Osteoblast (primary cell): ENCODE measurements around the gene TIGD6. TPM values are rescaled to one million over a fixed set of nuclear protein-coding genes. Genes with fewer than 3 reads are reported as not detected.

Experiments used
- DNase-seq: peaks from one replicate; pipeline ENCODE4 v3.0.0; 2011; ENCODE audit warnings: low spot score, mixed read lengths; ENCODE audit not compliant: insufficient read length; ENCODE audit errors: missing footprints
- H2AFZ ChIP-seq: 2 replicates; pipeline ENCODE4 v1.6.0; 2011; ENCODE audit warnings: mild to moderate bottlenecking, low read length
- H3K27ac ChIP-seq: 2 replicates; pipeline ENCODE4 v1.5.1; 2011; ENCODE audit warnings: mild to moderate bottlenecking, low read depth, low read length, moderate library complexity
- H3K27me3 ChIP-seq: 2 replicates; pipeline ENCODE4 v1.6.0; 2012; ENCODE audit warnings: mild to moderate bottlenecking, control low read depth, inconsistent platforms, low read length, moderate library complexity; ENCODE audit not compliant: insufficient read depth
- H3K36me3 ChIP-seq: 2 replicates; pipeline ENCODE4 v1.5.1; 2011; ENCODE audit warnings: mild to moderate bottlenecking, low read length, control low read depth, moderate library complexity; ENCODE audit not compliant: insufficient read depth
- H3K4me1 ChIP-seq: 2 replicates; pipeline ENCODE4 v1.5.1; 2011; ENCODE audit warnings: mild to moderate bottlenecking, low read length, control low read depth, moderate library complexity; ENCODE audit not compliant: insufficient read depth
- H3K4me2 ChIP-seq: 2 replicates; pipeline ENCODE4 v1.6.0; 2011; ENCODE audit warnings: mild to moderate bottlenecking, low read length; ENCODE audit not compliant: insufficient read depth
- H3K4me3 ChIP-seq: fragments of 200-600 bp; sonication (generic); 3 replicates; pipeline ENCODE4 v1.5.1; 2012; ENCODE audit warnings: mild to moderate bottlenecking, low read length, inconsistent platforms; ENCODE audit not compliant: insufficient read depth
- H3K79me2 ChIP-seq: 2 replicates; pipeline ENCODE4 v1.6.0; 2012; ENCODE audit warnings: mild to moderate bottlenecking, low read length, control low read depth, inconsistent platforms; ENCODE audit not compliant: insufficient read depth
- H3K9me3 ChIP-seq: 2 replicates; pipeline ENCODE4 v1.5.1; 2011; ENCODE audit warnings: low read depth, low read length, control low read depth
- H4K20me1 ChIP-seq: 2 replicates; pipeline ENCODE4 v1.6.0; 2012; ENCODE audit warnings: mild to moderate bottlenecking, low read length, control low read depth; ENCODE audit not compliant: insufficient read depth
- total RNA-seq: library from RNA; depleted of rRNA; stranded (reverse); fragments of >200 nt; gene quantifications from 2 replicates; pipeline ENCODE4 v1.2.3, GENCODE V29; 2012
- TF ChIP-seq, protein P1 (sequence below): IDR thresholded peaks from 2 replicates; pipeline ENCODE4 v1.5.1; 2011; ENCODE audit warnings: mild to moderate bottlenecking, low read depth, low read length, moderate library complexity; ENCODE audit errors: extremely low read depth

TIGD6 gene
- total RNA-seq, 1 donor, result 9.8 TPM

DNA sequence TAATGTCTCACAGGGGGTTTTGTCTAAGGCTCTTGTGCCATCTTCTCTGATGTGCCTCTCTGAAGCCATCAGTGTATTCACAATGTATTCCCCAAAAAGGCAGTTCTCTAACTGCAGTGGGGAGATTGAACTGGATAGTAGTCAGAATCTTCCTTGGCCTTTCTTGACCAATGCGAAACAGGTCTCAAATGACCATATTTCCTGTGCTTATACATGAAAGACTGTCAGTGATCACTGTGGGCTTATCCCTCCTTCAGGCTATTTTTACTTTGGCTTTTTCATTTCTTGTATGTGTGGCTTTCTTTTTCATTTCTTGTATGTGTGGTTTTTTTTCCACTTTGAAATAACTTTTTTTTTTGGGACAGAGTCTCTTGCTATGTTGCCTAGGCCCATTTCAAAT is 19.8 kb upstream of the TIGD6 start:
- Histone ChIP-seq H3K79me2 (peaks cover 50% of the 10 kb centered on the region), H3K4me1 (peaks cover 55% of the 10 kb centered on the region), H4K20me1 (peaks cover 19% of the 10 kb centered on the region), H2AFZ (no peak overlapping the region), H3K36me3 (peaks cover 77% of the 10 kb centered on the region), H3K4me3 (no peak overlapping the region), H3K4me2 (no peak overlapping the region), H3K27me3 (no peaks in the 10 kb centered on the region), H3K27ac (no peak overlapping the region), H3K9me3 (no peaks in the 10 kb centered on the region)
- TF ChIP-seq, protein P1, sequence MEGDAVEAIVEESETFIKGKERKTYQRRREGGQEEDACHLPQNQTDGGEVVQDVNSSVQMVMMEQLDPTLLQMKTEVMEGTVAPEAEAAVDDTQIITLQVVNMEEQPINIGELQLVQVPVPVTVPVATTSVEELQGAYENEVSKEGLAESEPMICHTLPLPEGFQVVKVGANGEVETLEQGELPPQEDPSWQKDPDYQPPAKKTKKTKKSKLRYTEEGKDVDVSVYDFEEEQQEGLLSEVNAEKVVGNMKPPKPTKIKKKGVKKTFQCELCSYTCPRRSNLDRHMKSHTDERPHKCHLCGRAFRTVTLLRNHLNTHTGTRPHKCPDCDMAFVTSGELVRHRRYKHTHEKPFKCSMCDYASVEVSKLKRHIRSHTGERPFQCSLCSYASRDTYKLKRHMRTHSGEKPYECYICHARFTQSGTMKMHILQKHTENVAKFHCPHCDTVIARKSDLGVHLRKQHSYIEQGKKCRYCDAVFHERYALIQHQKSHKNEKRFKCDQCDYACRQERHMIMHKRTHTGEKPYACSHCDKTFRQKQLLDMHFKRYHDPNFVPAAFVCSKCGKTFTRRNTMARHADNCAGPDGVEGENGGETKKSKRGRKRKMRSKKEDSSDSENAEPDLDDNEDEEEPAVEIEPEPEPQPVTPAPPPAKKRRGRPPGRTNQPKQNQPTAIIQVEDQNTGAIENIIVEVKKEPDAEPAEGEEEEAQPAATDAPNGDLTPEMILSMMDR, result no peak
- DNase-seq, result no peak

DNA sequence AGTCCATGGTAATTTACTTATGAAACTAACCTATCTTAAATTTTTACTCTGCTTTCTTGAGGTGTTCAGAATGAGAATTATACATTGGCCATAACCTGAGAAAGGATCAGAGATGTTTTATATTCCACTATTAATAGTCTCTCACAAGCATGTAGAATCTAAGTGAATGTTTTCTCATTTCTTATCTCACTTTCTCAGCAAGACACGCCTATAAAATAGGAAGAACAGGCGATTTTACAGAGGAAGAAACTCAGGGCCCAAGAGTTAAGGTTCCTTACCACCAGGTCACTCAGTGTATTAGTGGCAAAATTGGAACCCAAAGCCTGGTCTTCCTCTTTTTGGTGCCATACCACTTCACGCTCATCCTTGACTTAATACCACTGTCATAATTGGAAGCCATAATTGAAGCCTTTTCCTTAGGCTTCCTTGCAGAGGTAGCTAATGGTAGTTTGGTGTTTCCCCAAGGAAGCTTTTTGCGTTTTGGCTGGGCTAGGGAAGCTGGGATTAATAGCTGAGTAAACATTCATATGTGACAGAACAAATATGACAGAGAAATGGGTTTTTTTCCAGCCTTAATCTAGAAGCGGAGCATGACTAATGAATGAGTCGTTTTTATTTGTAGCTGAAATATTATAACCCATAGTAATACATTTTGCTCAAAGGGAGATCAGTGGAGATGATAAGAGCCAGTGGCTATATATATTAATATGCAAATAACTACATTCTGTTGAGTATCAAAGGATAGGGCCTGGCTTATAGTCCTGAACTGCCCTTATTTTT is 17.0 kb upstream of the TIGD6 start:
- Histone ChIP-seq H3K9me3 (no peaks in the 10 kb centered on the region), H2AFZ (no peak overlapping the region), H4K20me1 (peaks cover 18% of the 10 kb centered on the region), H3K36me3 (peaks cover 78% of the 10 kb centered on the region), H3K4me1 (peaks cover 31% of the 10 kb centered on the region), H3K4me3 (no peak overlapping the region), H3K27ac (peak overlapping the region; percentile 67), H3K4me2 (peak overlapping the region; percentile 14), H3K27me3 (no peaks in the 10 kb centered on the region), H3K79me2 (peaks cover 66% of the 10 kb centered on the region)
- DNase-seq, result peak; percentile 85
- TF ChIP-seq, protein P1, result no peak

DNA sequence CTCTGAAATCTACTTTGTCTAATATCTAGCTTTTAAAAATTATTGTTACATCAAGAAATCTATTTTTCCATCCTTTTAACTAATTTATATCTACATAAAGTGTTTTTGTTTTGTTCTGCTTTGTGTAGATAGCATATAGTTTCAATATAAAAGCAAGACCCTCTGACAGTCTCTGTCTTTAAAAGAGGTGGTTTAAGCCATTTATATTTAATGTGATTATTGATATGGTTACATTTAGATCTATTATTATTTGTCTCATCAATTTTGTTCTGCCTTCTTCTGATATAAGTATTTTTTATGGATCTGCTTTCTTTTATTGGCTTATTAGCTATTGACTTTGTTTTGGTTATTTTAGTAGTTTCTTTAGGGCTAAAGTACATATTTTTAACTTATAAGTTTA is 16.1 kb upstream of the TIGD6 start:
- TF ChIP-seq, protein P1, result no peak
- peaks cover 15% of the 10 kb centered on the region for H4K20me1 ChIP-seq
- no peak overlapping the region for H3K27ac ChIP-seq
- peaks cover 22% of the 10 kb centered on the region for H3K4me1 ChIP-seq
- H3K27me3 ChIP-seq, result no peaks in the 10 kb centered on the region
- no peak overlapping the region for H3K4me2 ChIP-seq
- H3K36me3 ChIP-seq, result peaks cover 86% of the 10 kb centered on the region
- no peak overlapping the region for H2AFZ ChIP-seq
- DNase-seq, result no peak
- no peak overlapping the region for H3K4me3 ChIP-seq
- H3K79me2 ChIP-seq, result peaks cover 73% of the 10 kb centered on the region
- no peaks in the 10 kb centered on the region for H3K9me3 ChIP-seq

DNA sequence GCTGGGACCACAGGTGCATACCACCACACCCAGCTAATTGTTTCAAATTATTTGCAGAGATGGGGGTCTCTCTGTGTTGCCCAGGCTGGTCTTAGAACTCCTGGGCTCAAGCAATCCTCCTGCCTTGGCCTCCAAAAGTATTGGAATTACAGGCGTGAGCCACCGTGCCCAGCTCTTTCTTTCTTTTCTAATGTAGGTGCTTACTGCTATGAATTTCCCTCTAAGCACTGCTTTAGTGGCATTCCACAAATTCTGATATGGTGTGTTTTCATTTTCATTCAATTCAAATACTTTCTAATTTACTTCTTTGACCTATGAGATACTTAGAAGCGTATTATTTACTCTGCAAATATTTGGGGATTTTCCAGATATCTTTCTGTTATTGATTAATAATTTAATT is 15.0 kb upstream of the TIGD6 start:
- no peaks in the 10 kb centered on the region for H3K9me3 ChIP-seq
- H3K79me2 ChIP-seq, result peaks cover 84% of the 10 kb centered on the region
- TF ChIP-seq, protein P1, result no peak
- H3K4me2 ChIP-seq, result no peak overlapping the region
- DNase-seq, result no peak
- no peak overlapping the region for H3K27ac ChIP-seq
- H3K4me1 ChIP-seq, result peaks cover 14% of the 10 kb centered on the region
- no peak overlapping the region for H2AFZ ChIP-seq
- peaks cover 23% of the 10 kb centered on the region for H4K20me1 ChIP-seq
- no peaks in the 10 kb centered on the region for H3K27me3 ChIP-seq
- no peak overlapping the region for H3K4me3 ChIP-seq
- H3K36me3 ChIP-seq, result peaks cover 86% of the 10 kb centered on the region
